GM10248 (cell line): ENCODE measurements around the gene LMLN.
"Not testable (repeated sequence)": the region's sequence is repeated elsewhere in the genome, so short reads cannot be mapped to it uniquely, and the experiment has no call there.

ENCODE experiments used
- CTCF ChIA-PET: fragments of 300-600 bp; sonication (Branson Sonifier 250); formaldehyde crosslinking; extraction: SDS; loops from one replicate; lab custom pipeline; 2021; ENCODE audit warnings: antibody characterized with exemption; lab: Yijun Ruan, JAX
- POLR2A ChIA-PET: fragments of 350-650 bp; sonication (Branson Sonifier 250); formaldehyde crosslinking; extraction: SDS; loops from one replicate; lab custom pipeline; 2020; ENCODE audit warnings: antibody characterized with exemption; lab: Yijun Ruan, JAX
- DNase-seq: peaks from one replicate; pipeline ENCODE4 v3.0.0; 2012; ENCODE audit errors: extremely low spot score
- CTCF ChIP-seq: IDR thresholded peaks from 2 replicates; pipeline ENCODE4 v1.5.1; 2012; ENCODE audit warnings: mild to moderate bottlenecking, low read depth; ENCODE audit errors: extremely low read depth, missing control alignments, control extremely low read depth

Gene LMLN

GRCh38 chr3:197957790-197958133 is 2.3 kb upstream of the LMLN start:
- CTCF ChIA-PET = interaction anchor here (1.7 kb wide), 1 partner anchor 16 kb away, joined by 5 read pairs; no protein-coding TSS in a partner anchor
- no peak for DNase-seq

GRCh38 chr3:197958346-197958745 is 1.7 kb upstream of the LMLN start:
- POLR2A ChIA-PET = interaction anchor here (1.0 kb wide), 1 partner anchor 8 kb away, joined by 4 read pairs; the partner anchor contains the start of gene RPL35A
- no peak for TF ChIP-seq CTCF
- CTCF ChIA-PET = interaction anchor here (1.7 kb wide), 2 partner anchors 9 to 16 kb away, joined by 5 read pairs; no protein-coding TSS in a partner anchor
- no peak for DNase-seq

More at GRCh38 chr3:197957790-197958133, 2.3 kb upstream of the LMLN start:
- no peak for TF ChIP-seq CTCF
- POLR2A ChIA-PET = interaction anchor here (1.0 kb wide), 1 partner anchor 8 kb away, joined by 4 read pairs; the partner anchor contains the start of gene RPL35A

- DNase-seq = not testable (repeated sequence)
- ChIA-PET POLR2A (interaction anchor here (1.0 kb wide), 1 partner anchor 9 kb away, joined by 4 read pairs; the partner anchor contains the start of gene RPL35A), CTCF (interaction anchor here (1.7 kb wide), 2 partner anchors 10 to 17 kb away, joined by 5 read pairs; no protein-coding TSS in a partner anchor)
These were observed 1.2 kb upstream of the LMLN start for GRCh38 chr3:197958848-197959247.

GRCh38 chr3:197959500-197959890 is 522 bp upstream of the LMLN start:
- CTCF ChIA-PET = interaction anchor here (1.7 kb wide), 2 partner anchors 10 to 17 kb away, joined by 5 read pairs; no protein-coding TSS in a partner anchor
- TF ChIP-seq CTCF = no peak
- DNase-seq = no peak
- POLR2A ChIA-PET = no interaction called here

- DNase-seq = no peak
- TF ChIP-seq CTCF = no peak
- ChIA-PET CTCF (interaction anchor here (1.6 kb wide), 1 partner anchor 120 kb away, joined by 6 read pairs; no protein-coding TSS in a partner anchor), POLR2A (no interaction called here)
These were observed 921 bp downstream of the LMLN start for GRCh38 chr3:197960694-197961581.

GRCh38 chr3:197961582-197961945 is 1.5 kb downstream of the LMLN start:
- POLR2A ChIA-PET = no interaction called here
- no peak for DNase-seq
- CTCF ChIA-PET = interaction anchor here (1.6 kb wide), 1 partner anchor 119 kb away, joined by 6 read pairs; no protein-coding TSS in a partner anchor
- TF ChIP-seq CTCF = no peak
